Measurements from ENCODE around the gene RPS15.
"Not testable (repeated sequence)": the region's sequence is repeated elsewhere in the genome, so short reads cannot be mapped to it uniquely, and the experiment has no call there.

RPS15 gene

DNA sequence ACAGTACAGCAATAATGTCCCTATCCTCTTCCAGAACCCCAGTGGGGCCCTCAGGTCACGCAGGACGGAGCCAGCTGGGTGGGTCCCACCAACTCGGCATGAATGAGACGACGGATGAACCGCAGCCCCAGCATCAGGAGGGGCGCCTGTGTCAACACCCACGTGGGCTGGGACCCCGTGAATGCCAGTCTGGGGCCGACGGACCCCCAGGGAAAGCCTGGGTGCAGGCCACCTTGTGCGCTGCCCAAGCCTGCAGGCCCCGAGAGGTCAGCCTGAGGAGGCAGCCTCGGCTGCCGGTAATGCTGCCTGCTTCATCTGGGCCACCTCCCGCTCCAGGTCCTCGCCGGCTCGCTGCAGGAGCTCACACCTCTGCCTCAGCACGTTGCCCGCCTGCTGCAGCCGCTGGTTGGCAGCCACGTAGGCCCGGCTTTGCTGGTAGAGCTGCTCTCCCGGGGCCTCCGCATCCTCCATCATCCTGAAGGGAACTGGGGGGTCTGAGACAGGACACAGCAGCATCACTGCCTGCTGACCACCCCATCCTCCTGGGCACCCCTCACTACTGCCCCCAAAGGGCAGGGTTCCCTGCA, 36.7 kb downstream of the RPS15 start:
- H3F3A ChIP-seq (ENCODE audit: control insufficient read depth, insufficient read depth) = 0 out of 2 replicates have a peak, but pooled peaks cover 4% of the 10 kb centered on the region
- H3K4me1 ChIP-seq (ENCODE audit: control insufficient read depth, low read length) = peaks cover 37% of the 10 kb centered on the region
- H4K20me1 ChIP-seq (ENCODE audit: control insufficient read depth, insufficient read depth, low read depth, low read length) = peaks cover 19% of the 10 kb centered on the region; the same call in 1 of the 2 replicates
- H3K4me2 ChIP-seq (ENCODE audit: low read length) = no peak overlapping the region
- no peaks in the 10 kb centered on the region for H3K9me2 ChIP-seq (replicated peaks; ENCODE audit: control insufficient read depth, low read length)
- peaks cover 28% of the 10 kb centered on the region for H3K79me2 ChIP-seq (ENCODE audit: control insufficient read depth, low read length)
- H3K9me3 ChIP-seq (ENCODE audit: control insufficient read depth, insufficient read depth, low read length) = no peaks in the 10 kb centered on the region
- no peak for TF ChIP-seq EZH2phosphoT487 (IDR thresholded peaks at IDR 0.05; ENCODE audit: borderline replicate concordance, low read length)
- TF ChIP-seq, protein P1, sequence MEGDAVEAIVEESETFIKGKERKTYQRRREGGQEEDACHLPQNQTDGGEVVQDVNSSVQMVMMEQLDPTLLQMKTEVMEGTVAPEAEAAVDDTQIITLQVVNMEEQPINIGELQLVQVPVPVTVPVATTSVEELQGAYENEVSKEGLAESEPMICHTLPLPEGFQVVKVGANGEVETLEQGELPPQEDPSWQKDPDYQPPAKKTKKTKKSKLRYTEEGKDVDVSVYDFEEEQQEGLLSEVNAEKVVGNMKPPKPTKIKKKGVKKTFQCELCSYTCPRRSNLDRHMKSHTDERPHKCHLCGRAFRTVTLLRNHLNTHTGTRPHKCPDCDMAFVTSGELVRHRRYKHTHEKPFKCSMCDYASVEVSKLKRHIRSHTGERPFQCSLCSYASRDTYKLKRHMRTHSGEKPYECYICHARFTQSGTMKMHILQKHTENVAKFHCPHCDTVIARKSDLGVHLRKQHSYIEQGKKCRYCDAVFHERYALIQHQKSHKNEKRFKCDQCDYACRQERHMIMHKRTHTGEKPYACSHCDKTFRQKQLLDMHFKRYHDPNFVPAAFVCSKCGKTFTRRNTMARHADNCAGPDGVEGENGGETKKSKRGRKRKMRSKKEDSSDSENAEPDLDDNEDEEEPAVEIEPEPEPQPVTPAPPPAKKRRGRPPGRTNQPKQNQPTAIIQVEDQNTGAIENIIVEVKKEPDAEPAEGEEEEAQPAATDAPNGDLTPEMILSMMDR (IDR thresholded peaks at IDR 0.05; ENCODE audit: low read depth, low read length, poor library complexity, severe bottlenecking) = no peak
- H3K4me3 ChIP-seq (ENCODE audit: low read length) = no peak overlapping the region
- peaks cover 26% of the 10 kb centered on the region for H3K27me3 ChIP-seq (ENCODE audit: control insufficient read depth, low read length)
- H3K36me3 ChIP-seq (ENCODE audit: control insufficient read depth, low read length) = peaks cover 9% of the 10 kb centered on the region
- no peak overlapping the region for H3K27ac ChIP-seq (ENCODE audit: low read depth, low read length)

DNA sequence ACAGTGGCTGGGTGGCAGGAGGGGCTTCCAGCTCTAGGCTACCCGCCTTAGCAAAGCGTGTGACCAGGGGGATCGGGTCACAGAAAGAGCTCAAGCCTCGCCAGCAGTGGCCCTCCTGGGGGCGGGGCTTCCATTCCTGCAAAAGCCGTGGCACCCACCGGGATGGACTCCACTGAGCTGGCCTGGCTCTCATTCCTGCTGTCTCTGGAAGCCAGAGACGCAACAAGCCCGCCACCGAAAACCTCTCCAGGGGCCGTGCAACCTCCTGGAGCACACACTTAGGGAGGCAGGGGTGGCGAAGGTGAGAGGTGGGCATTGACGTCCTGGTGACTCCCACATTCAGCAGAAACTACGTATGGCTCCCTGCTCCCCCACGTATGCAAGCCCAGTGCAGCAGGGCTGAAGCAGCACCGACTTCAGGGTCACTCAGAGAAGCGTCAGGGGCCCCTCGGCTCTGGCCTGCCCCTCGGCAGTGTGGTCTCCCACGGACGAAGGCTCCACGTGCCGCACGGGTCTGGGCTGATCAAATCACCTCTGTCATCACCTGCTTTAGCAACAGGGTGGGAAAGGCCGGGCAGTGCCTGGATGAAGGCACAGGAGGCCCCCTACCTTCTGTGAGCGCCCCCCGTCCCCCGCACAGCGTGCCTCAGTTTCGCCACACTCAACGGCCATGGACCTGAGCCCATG, 37.7 kb downstream of the RPS15 start:
- Histone ChIP-seq H3K36me3 (ENCODE audit: control insufficient read depth, low read length) (peaks cover 9% of the 10 kb centered on the region), H3K4me1 (ENCODE audit: control insufficient read depth, low read length) (peaks cover 29% of the 10 kb centered on the region), H3F3A (ENCODE audit: control insufficient read depth, insufficient read depth) (0 out of 2 replicates have a peak, but pooled peaks cover 6% of the 10 kb centered on the region), H3K79me2 (ENCODE audit: control insufficient read depth, low read length) (peaks cover 28% of the 10 kb centered on the region), H3K9me3 (ENCODE audit: control insufficient read depth, insufficient read depth, low read length) (no peaks in the 10 kb centered on the region), H3K4me3 (ENCODE audit: low read length) (no peak overlapping the region), H4K20me1 (ENCODE audit: control insufficient read depth, insufficient read depth, low read depth, low read length) (peaks cover 17% of the 10 kb centered on the region; the same call in 1 of the 2 replicates), H3K4me2 (ENCODE audit: low read length) (no peak overlapping the region), H3K27ac (ENCODE audit: low read depth, low read length) (no peak overlapping the region), H3K27me3 (ENCODE audit: control insufficient read depth, low read length) (peaks cover 15% of the 10 kb centered on the region), H3K9me2 (replicated peaks; ENCODE audit: control insufficient read depth, low read length) (no peaks in the 10 kb centered on the region)
- TF ChIP-seq, protein P1 (IDR thresholded peaks at IDR 0.05; ENCODE audit: low read depth, low read length, poor library complexity, severe bottlenecking) = no peak
- TF ChIP-seq EZH2phosphoT487 (IDR thresholded peaks at IDR 0.05; ENCODE audit: borderline replicate concordance, low read length) = no peak

DNA sequence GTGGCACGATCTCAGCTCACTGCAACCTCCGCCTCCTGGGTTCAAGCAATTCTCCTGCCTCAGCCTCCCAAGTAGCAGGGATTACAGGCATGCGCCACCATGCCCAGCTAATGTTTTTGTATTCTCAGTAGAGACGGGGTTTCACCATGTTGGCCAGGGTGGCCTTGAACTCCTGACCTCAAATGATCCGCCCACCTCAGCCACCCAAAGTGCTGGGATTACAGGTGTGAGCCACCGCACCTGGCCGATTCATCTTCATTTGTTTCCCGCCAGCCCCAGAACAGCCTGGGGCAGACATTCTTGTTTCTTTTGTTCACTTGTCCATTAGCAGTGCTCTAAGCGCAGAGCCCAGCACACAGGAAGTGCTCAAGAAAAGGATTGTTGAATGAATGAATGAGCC, 38.9 kb downstream of the RPS15 start:
- H4K20me1 ChIP-seq (ENCODE audit: control insufficient read depth, insufficient read depth, low read depth, low read length); H3K9me3 ChIP-seq (ENCODE audit: control insufficient read depth, insufficient read depth, low read length); H3K36me3 ChIP-seq (ENCODE audit: control insufficient read depth, low read length); H3K27me3 ChIP-seq (ENCODE audit: control insufficient read depth, low read length); H3K9me2 ChIP-seq (replicated peaks; ENCODE audit: control insufficient read depth, low read length); H3K4me3 ChIP-seq (ENCODE audit: low read length); H3K27ac ChIP-seq (ENCODE audit: low read depth, low read length); H3F3A ChIP-seq (ENCODE audit: control insufficient read depth, insufficient read depth): not testable (repeated sequence)
- H3K79me2 ChIP-seq (ENCODE audit: control insufficient read depth, low read length) = peaks cover 28% of the 10 kb centered on the region
- peaks cover 18% of the 10 kb centered on the region for H3K4me1 ChIP-seq (ENCODE audit: control insufficient read depth, low read length)
- peak overlapping the region; percentile 7; the same call in 1 of the 2 replicates for H3K4me2 ChIP-seq (ENCODE audit: low read length)

Data from DOHH2 (cell line).